Right lobe of liver (tissue), 4 donors: ENCODE results near the gene PTGDS.

Experiments used
- POLR2A ChIP-seq: fragments of 450-650 bp; IDR thresholded peaks from one replicate; pipeline ENCODE4 v1.6.1; 2017; ENCODE audit warnings: antibody characterized with exemption, mild to moderate bottlenecking
- TF ChIP-seq, protein P1 (sequence below), 4 donors: fragments of 200-600 bp in 3 of 4; fragments of 450-650 bp in 1 of 4; IDR thresholded peaks; one replicate each; pipeline versions ENCODE4 v1.5.1 to v1.8.0; 2016 to 2022; ENCODE audit warnings: antibody characterized with exemption in 4 of 4, mild to moderate bottlenecking in 2 of 4
- donor health status: DM: no; HTN: no; CAD: no.
- donor health status: DM: no; HTN: no; CAD: no.
- donor health status: DM: no; HTN: yes; CAD: no.

DNA sequence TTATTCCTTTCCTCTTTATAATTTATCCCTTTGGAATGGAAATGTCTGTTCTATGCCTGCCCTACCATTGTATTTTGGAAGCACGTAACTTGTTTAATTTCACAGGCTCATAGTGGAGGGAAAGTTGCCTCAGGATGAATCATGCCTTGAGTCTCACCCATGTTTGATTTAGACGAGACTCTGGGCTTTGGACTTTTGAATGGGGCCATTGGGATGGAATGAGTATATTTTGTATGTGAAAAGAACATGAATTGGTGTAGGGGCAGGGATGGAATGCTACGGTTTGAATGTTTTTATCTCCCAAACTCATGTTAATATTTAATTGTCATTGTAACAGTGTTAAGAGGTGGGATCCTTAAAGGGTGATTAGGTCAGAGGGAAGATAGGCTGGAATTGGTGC, 43.0 kb upstream of the PTGDS start:
- TF ChIP-seq, protein P1, sequence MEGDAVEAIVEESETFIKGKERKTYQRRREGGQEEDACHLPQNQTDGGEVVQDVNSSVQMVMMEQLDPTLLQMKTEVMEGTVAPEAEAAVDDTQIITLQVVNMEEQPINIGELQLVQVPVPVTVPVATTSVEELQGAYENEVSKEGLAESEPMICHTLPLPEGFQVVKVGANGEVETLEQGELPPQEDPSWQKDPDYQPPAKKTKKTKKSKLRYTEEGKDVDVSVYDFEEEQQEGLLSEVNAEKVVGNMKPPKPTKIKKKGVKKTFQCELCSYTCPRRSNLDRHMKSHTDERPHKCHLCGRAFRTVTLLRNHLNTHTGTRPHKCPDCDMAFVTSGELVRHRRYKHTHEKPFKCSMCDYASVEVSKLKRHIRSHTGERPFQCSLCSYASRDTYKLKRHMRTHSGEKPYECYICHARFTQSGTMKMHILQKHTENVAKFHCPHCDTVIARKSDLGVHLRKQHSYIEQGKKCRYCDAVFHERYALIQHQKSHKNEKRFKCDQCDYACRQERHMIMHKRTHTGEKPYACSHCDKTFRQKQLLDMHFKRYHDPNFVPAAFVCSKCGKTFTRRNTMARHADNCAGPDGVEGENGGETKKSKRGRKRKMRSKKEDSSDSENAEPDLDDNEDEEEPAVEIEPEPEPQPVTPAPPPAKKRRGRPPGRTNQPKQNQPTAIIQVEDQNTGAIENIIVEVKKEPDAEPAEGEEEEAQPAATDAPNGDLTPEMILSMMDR (IDR thresholded peaks at IDR 0.05): no peak
- TF ChIP-seq POLR2A: no peak
